Uterus (tissue), 2 donors: ENCODE measurements around the gene C1QTNF4.

ENCODE experiments used
- CTCF ChIP-seq, 4 experiments: fragments of 200-600 bp in 2 of 4; fragments of 450-650 bp in 2 of 4; sonication (generic) in 2 of 4; IDR thresholded peaks; one replicate each; pipeline ENCODE4 v1.5.1; 2016 to 2019; ENCODE audit warnings: antibody characterized with exemption in 4 of 4, mild to moderate bottlenecking in 2 of 4, moderate library complexity in 1 of 4
- POLR2A ChIP-seq, 2 donors: fragments of 450-650 bp; IDR thresholded peaks; one replicate each; pipeline ENCODE4 v1.6.1; 2016; ENCODE audit warnings: antibody characterized with exemption in 2 of 2, mild to moderate bottlenecking in 1 of 2, moderate library complexity in 1 of 2

GRCh38 chr11:47539681-47540039, 54.6 kb downstream of the C1QTNF4 start:
- TF ChIP-seq CTCF (IDR thresholded peaks at IDR 0.05) (no peak), POLR2A (IDR thresholded peaks at IDR 0.05) (no peak)
